Measurements from ENCODE around the gene ELMO2. TPM values are rescaled to one million over a fixed set of nuclear protein-coding genes. Genes with fewer than 3 reads are reported as not detected.

ELMO2 gene
- total RNA-seq, 3 donors from 2014 or later (not counting 1 experiment from before 2014, with no cell fraction given) = 108 to 156 (median 142) TPM

- Mint-ChIP-seq H3K4me1 (no peaks in the 10 kb centered on the region), H3K9me3 (no peaks in the 10 kb centered on the region), H3K4me3 (no peak overlapping the region), H3K36me3 (no peaks in the 10 kb centered on the region), H3K27me3 (ENCODE audit: low read depth in 2 of 2) (peaks cover 14 to 15% of the 10 kb centered on the region in 2 donors), H3K27ac (no peak overlapping the region)
- WGBS (ENCODE audit: insufficient coverage) = 81% methylated on average over 11 of the region's 13 CpGs
- no peaks in the 10 kb centered on the region for H3K4me1 ChIP-seq (ENCODE audit: control insufficient read depth, insufficient read depth, low read length)
- H3K27me3 ChIP-seq (ENCODE audit: control insufficient read depth, insufficient read depth, low read length) = peaks cover 2% of the 10 kb centered on the region
- H3K36me3 ChIP-seq (ENCODE audit: control insufficient read depth, insufficient read depth, low read length) = no peaks in the 10 kb centered on the region
- DNase-seq = no peak
- no peaks in the 10 kb centered on the region for H3K9me3 ChIP-seq (ENCODE audit: control insufficient read depth, insufficient read depth, low read length)
- no peak for ATAC-seq
- TF ChIP-seq, protein P1, sequence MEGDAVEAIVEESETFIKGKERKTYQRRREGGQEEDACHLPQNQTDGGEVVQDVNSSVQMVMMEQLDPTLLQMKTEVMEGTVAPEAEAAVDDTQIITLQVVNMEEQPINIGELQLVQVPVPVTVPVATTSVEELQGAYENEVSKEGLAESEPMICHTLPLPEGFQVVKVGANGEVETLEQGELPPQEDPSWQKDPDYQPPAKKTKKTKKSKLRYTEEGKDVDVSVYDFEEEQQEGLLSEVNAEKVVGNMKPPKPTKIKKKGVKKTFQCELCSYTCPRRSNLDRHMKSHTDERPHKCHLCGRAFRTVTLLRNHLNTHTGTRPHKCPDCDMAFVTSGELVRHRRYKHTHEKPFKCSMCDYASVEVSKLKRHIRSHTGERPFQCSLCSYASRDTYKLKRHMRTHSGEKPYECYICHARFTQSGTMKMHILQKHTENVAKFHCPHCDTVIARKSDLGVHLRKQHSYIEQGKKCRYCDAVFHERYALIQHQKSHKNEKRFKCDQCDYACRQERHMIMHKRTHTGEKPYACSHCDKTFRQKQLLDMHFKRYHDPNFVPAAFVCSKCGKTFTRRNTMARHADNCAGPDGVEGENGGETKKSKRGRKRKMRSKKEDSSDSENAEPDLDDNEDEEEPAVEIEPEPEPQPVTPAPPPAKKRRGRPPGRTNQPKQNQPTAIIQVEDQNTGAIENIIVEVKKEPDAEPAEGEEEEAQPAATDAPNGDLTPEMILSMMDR (IDR thresholded peaks at IDR 0.05) = no peak
- H3K27ac ChIP-seq (ENCODE audit: low read length) = no peak overlapping the region
- H3K4me3 ChIP-seq (ENCODE audit: low read length) = no peak overlapping the region
- intact Hi-C loops (cut with micrococcal nuclease) = no loop called here
Measured at GRCh38 chr20:46331611-46332361, 74.6 kb downstream of the ELMO2 start.

DNA sequence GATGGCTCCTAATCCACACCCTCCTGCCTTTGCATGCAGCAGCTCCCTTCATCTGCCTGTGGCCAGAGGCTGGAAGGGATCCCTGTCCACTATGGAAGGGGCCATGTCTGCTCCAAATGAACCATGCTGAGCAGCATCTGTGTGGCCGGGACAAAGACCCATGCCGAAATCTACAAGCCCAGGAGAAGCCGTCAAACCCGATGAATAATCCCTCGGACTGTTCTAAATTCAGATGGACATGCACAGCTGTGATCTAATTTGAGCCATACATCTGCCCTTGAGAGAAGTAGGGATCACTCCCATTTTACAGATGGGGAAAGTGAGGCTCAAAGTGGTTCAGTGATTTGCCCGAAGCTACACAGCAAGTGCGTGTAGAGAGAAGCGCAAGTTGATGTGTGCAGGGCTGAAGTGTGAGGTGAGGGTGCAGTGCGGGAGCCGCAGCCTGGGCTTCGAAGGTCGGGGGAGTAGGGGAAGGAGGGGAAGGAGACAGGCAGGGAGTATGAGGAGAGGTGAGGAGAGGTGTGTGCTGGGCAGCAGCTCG is 75.5 kb downstream of the ELMO2 start:
- Histone ChIP-seq H3K27ac (ENCODE audit: low read length) (no peak overlapping the region), H3K4me1 (ENCODE audit: control insufficient read depth, insufficient read depth, low read length) (no peaks in the 10 kb centered on the region), H3K9me3 (ENCODE audit: control insufficient read depth, insufficient read depth, low read length) (no peaks in the 10 kb centered on the region), H3K36me3 (ENCODE audit: control insufficient read depth, insufficient read depth, low read length) (no peaks in the 10 kb centered on the region), H3K27me3 (ENCODE audit: control insufficient read depth, insufficient read depth, low read length) (peaks cover 2% of the 10 kb centered on the region), H3K4me3 (ENCODE audit: low read length) (no peak overlapping the region)
- ATAC-seq = no peak
- Mint-ChIP-seq H3K36me3 (no peaks in the 10 kb centered on the region), H3K4me3 (no peak overlapping the region), H3K4me1 (no peaks in the 10 kb centered on the region), H3K27me3 (ENCODE audit: low read depth in 2 of 2) (peaks cover 14 to 15% of the 10 kb centered on the region in 2 donors), H3K27ac (no peak overlapping the region), H3K9me3 (no peaks in the 10 kb centered on the region)
- intact Hi-C loops (cut with micrococcal nuclease) = no loop called here
- WGBS (ENCODE audit: insufficient coverage) = 91% methylated on average over 13 of the region's 13 CpGs
- TF ChIP-seq, protein P1 (IDR thresholded peaks at IDR 0.05) = no peak
- DNase-seq = no peak

DNA sequence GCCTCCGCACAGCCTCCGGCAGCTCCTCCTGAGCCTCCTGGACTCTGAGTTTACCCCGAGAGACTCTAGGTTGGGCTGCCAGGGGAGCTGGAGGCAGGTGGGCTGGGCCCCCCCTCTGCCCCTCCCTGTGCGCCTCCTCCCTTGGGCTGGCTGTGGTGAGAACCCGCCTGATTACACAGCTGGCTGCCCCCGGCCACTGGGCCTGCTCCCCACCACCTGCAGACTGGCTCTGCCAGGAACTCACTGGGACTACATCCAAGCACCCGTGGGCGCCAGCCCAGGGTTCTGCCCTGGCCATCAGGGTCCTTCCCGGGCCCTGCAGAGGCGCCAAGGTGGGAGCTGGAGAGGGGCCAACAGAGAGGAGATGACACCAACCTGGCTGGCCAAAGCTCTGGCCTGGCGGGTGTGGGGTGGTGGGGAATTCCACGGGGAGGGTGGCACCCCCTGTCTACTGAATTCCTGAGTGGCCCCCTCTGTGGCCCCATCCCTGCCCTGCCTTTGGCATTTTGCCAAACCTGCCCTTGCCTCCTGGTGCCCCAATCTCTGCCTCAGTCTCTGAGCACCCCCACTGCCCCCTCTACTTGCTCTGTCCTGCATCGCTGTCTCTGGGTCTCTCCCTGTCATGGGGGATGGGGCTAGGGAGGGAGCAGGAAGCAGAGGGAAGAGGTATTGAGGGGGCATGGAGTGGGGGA is 76.2 kb downstream of the ELMO2 start:
- Mint-ChIP-seq H3K9me3 (no peaks in the 10 kb centered on the region), H3K27ac (no peak overlapping the region), H3K4me3 (no peak overlapping the region), H3K4me1 (no peaks in the 10 kb centered on the region), H3K27me3 (ENCODE audit: low read depth in 2 of 2) (peaks cover 10 to 11% of the 10 kb centered on the region in 2 donors), H3K36me3 (no peaks in the 10 kb centered on the region)
- Histone ChIP-seq H3K36me3 (ENCODE audit: control insufficient read depth, insufficient read depth, low read length) (no peaks in the 10 kb centered on the region), H3K9me3 (ENCODE audit: control insufficient read depth, insufficient read depth, low read length) (no peaks in the 10 kb centered on the region), H3K27me3 (ENCODE audit: control insufficient read depth, insufficient read depth, low read length) (peaks cover 2% of the 10 kb centered on the region), H3K4me1 (ENCODE audit: control insufficient read depth, insufficient read depth, low read length) (no peaks in the 10 kb centered on the region), H3K27ac (ENCODE audit: low read length) (no peak overlapping the region), H3K4me3 (ENCODE audit: low read length) (no peak overlapping the region)
- intact Hi-C loops (cut with micrococcal nuclease) = no loop called here
- DNase-seq = no peak
- WGBS (ENCODE audit: insufficient coverage) = 51% methylated on average over 12 of the region's 13 CpGs
- no peak for ATAC-seq
- TF ChIP-seq, protein P1 (IDR thresholded peaks at IDR 0.05) = no peak

All from natural killer cell (primary cell).